Activated CD8-positive, alpha-beta memory T cell treated with anti-CD3 and anti-CD28 coated beads for 48 hours (primary cell): Measurements from ENCODE around the gene IL6R.

Experiments used
- DNase-seq, 3 experiments: peaks; one replicate each; pipeline ENCODE4 v3.0.0-alpha.2; 2020; ENCODE audit warnings: low read depth in 2 of 3, low spot score in 2 of 3

The IL6R gene

GRCh38 chr1:154423988-154424326, 18.8 kb downstream of the IL6R start:
- DNase-seq = no peak

- no peak for DNase-seq
These were observed 20.0 kb downstream of the IL6R start for GRCh38 chr1:154425172-154425571.

- no peak for DNase-seq
These were observed 22.3 kb downstream of the IL6R start for GRCh38 chr1:154427173-154428139.

GRCh38 chr1:154429118-154429517, 24.0 kb downstream of the IL6R start:
- DNase-seq = no peak

GRCh38 chr1:154429841-154430611, 24.9 kb downstream of the IL6R start:
- no peak for DNase-seq

- no peak for DNase-seq
These were observed 25.8 kb downstream of the IL6R start for GRCh38 chr1:154430903-154431302.

- DNase-seq = no peak
These were observed 26.6 kb downstream of the IL6R start for GRCh38 chr1:154431586-154432373.

GRCh38 chr1:154433161-154433764, 28.1 kb downstream of the IL6R start:
- DNase-seq = no peak

GRCh38 chr1:154434346-154435085, 29.4 kb downstream of the IL6R start:
- DNase-seq = no peak

GRCh38 chr1:154435599-154436200, 30.6 kb downstream of the IL6R start:
- no peak for DNase-seq

- no peak for DNase-seq
These were observed 31.3 kb downstream of the IL6R start for GRCh38 chr1:154436433-154436832.

GRCh38 chr1:154440036-154440804, 35.1 kb downstream of the IL6R start:
- DNase-seq = no peak

GRCh38 chr1:154441241-154441888, 36.2 kb downstream of the IL6R start:
- DNase-seq = no peak

- DNase-seq = no peak
These were observed 37.0 kb downstream of the IL6R start for GRCh38 chr1:154442006-154442740.

GRCh38 chr1:154443274-154444013, 38.3 kb downstream of the IL6R start:
- no peak for DNase-seq

GRCh38 chr1:154445040-154445472, 39.9 kb downstream of the IL6R start:
- peak in 1 of 3 experiments; percentile 63 for DNase-seq

- DNase-seq = no peak
These were observed 41.1 kb downstream of the IL6R start for GRCh38 chr1:154446292-154446691.
